ENCODE data around the gene CAP2.

The CAP2 gene

GRCh38 chr6:17588011-17588410, 194.6 kb downstream of the CAP2 start:
- DNase-seq = no peak

- no peak for DNase-seq
These were observed 196.2 kb downstream of the CAP2 start for GRCh38 chr6:17589406-17590096.

- no peak for DNase-seq
These were observed 197.9 kb downstream of the CAP2 start for GRCh38 chr6:17591287-17591686.

GRCh38 chr6:17593246-17593645, 199.9 kb downstream of the CAP2 start:
- no peak for DNase-seq

GRCh38 chr6:17596085-17596484, 202.7 kb downstream of the CAP2 start:
- no peak for DNase-seq

- peak; percentile 95 for DNase-seq
These were observed 206.6 kb downstream of the CAP2 start, which contains the start of gene FAM8A1 for GRCh38 chr6:17599877-17600526. TSS of gene FAM8A1 (plus strand) at chr6:17600302. CDS start at chr6:17600410, 108 bp downstream.

- DNase-seq = peak; percentile 37
These were observed 207.4 kb downstream of the CAP2 start for GRCh38 chr6:17600527-17601385.

GRCh38 chr6:17601386-17601703, 207.9 kb downstream of the CAP2 start:
- no peak for DNase-seq

GRCh38 chr6:17602888-17603287, 209.5 kb downstream of the CAP2 start:
- DNase-seq = no peak

GRCh38 chr6:17606606-17607005, 213.2 kb downstream of the CAP2 start:
- no peak for DNase-seq
